Islet of Langerhans (tissue), 1 donor: Measurements from ENCODE around the gene POTEG.
"Not testable (repeated sequence)": the region's sequence is repeated elsewhere in the genome, so short reads cannot be mapped to it uniquely, and the experiment has no call there.

ENCODE experiments used
- FAIRE-seq: peaks from one replicate; lab custom pipeline; 2011; peaks lifted over from hg19 to GRCh38; lab: Jason Lieb, UNC

The POTEG gene

GRCh38 chr14:19434241-19434640 is at the start of gene POTEG:
Gene POTEG (minus strand): TSS chr14:19434341. CDS start chr14:19434289, 52 bp downstream.
- not testable (repeated sequence) for FAIRE-seq

GRCh38 chr14:19482093-19482492 is 48.0 kb upstream of the POTEG start:
- not testable (repeated sequence) for FAIRE-seq

- not testable (repeated sequence) for FAIRE-seq
Observed at GRCh38 chr14:19481421-19481820, 47.3 kb upstream of the POTEG start.

- FAIRE-seq, result not testable (repeated sequence)
Observed at GRCh38 chr14:19480491-19480890, 46.4 kb upstream of the POTEG start.

GRCh38 chr14:19445761-19446160 is 11.6 kb upstream of the POTEG start:
- FAIRE-seq, result not testable (repeated sequence)

- not testable (repeated sequence) for FAIRE-seq
Observed at GRCh38 chr14:19439826-19440225, 5.7 kb upstream of the POTEG start.

- FAIRE-seq, result not testable (repeated sequence)
Observed at GRCh38 chr14:19439219-19439618, 5.1 kb upstream of the POTEG start.

GRCh38 chr14:19437126-19437443 is 2.9 kb upstream of the POTEG start:
- FAIRE-seq, result not testable (repeated sequence)

- FAIRE-seq, result not testable (repeated sequence)
Observed at GRCh38 chr14:19436311-19437125, 2.4 kb upstream of the POTEG start.

GRCh38 chr14:19435852-19436251 is 1.7 kb upstream of the POTEG start:
- FAIRE-seq, result not testable (repeated sequence)

- FAIRE-seq, result not testable (repeated sequence)
Observed at GRCh38 chr14:19434891-19435290, 750 bp upstream of the POTEG start.

GRCh38 chr14:19433765-19434164 is 376 bp downstream of the POTEG start:
- FAIRE-seq, result not testable (repeated sequence)

- not testable (repeated sequence) for FAIRE-seq
Observed at GRCh38 chr14:19408519-19408918, 25.6 kb downstream of the POTEG start.

GRCh38 chr14:19402097-19402496 is 32.0 kb downstream of the POTEG start:
- not testable (repeated sequence) for FAIRE-seq

GRCh38 chr14:19394727-19395126 is 39.4 kb downstream of the POTEG start:
- not testable (repeated sequence) for FAIRE-seq

GRCh38 chr14:19390230-19390629 is 43.9 kb downstream of the POTEG start:
- FAIRE-seq, result not testable (repeated sequence)

- FAIRE-seq, result not testable (repeated sequence)
Observed at GRCh38 chr14:19388741-19389140, 45.4 kb downstream of the POTEG start.

- FAIRE-seq, result not testable (repeated sequence)
Observed at GRCh38 chr14:19386996-19387395, 47.1 kb downstream of the POTEG start.

GRCh38 chr14:19386309-19386708 is 47.8 kb downstream of the POTEG start:
- not testable (repeated sequence) for FAIRE-seq

- FAIRE-seq, result not testable (repeated sequence)
Observed at GRCh38 chr14:19384088-19384781, 49.9 kb downstream of the POTEG start.

GRCh38 chr14:19383008-19383584 is 51.0 kb downstream of the POTEG start:
- not testable (repeated sequence) for FAIRE-seq

- FAIRE-seq, result not testable (repeated sequence)
Observed at GRCh38 chr14:19380137-19380536, 54.0 kb downstream of the POTEG start.

GRCh38 chr14:19374451-19374903 is 59.7 kb downstream of the POTEG start:
- FAIRE-seq, result not testable (repeated sequence)
